Mammary epithelial cell (primary cell): ENCODE results near the gene GRK1.

ENCODE experiments used
- CTCF ChIP-seq, 2 donors: IDR thresholded peaks in 1 of 2; conservative IDR thresholded peaks in 1 of 2; 2 replicates each; pipeline ENCODE4 v1.5.1; 2011 to 2012; ENCODE audit warnings: inconsistent platforms in 2 of 2, low read length in 2 of 2, mild to moderate bottlenecking in 2 of 2, control low read depth in 1 of 2, low read depth in 1 of 2; ENCODE audit not compliant: insufficient read depth in 1 of 2; ENCODE audit errors: extremely low read depth in 1 of 2
- EZH2 ChIP-seq: IDR thresholded peaks from 2 replicates; pipeline ENCODE4 v1.6.1; 2012; ENCODE audit warnings: low read length, inconsistent platforms, borderline replicate concordance

GRCh38 chr13:113735750-113736149 lies 68.7 kb downstream of the GRK1 start:
- TF ChIP-seq CTCF (conservative IDR thresholded peaks at IDR 0.05 in 1 of 2, IDR thresholded peaks at IDR 0.05 in 1 of 2; ENCODE audit: extremely low read depth in 1 of 2, insufficient read depth in 1 of 2, low read depth in 1 of 2, low read length in 2 of 2) (no peak), EZH2 (no peak)
